K562 (cell line): Measurements from ENCODE around the gene TENM4.

Experiments used
- KAT8 ChIP-seq: fragments of 450-650 bp; IDR thresholded peaks from 2 replicates; pipeline ENCODE4 v1.6.1; 2016; ENCODE audit warnings: low read depth, mild to moderate bottlenecking
- MAFG ChIP-seq: fragments of 450-650 bp; conservative IDR thresholded peaks from 2 replicates; pipeline ENCODE4 v1.6.1; 2016; ENCODE audit warnings: missing genetic modification characterization, missing compliant biosample characterization
- NCOA2 ChIP-seq, 2 experiments: fragments of 450-650 bp; IDR thresholded peaks; 2 replicates each; pipeline ENCODE4 v1.6.1; 2018; ENCODE audit warnings: mild to moderate bottlenecking in 2 of 2, moderate library complexity in 1 of 2; ENCODE audit not compliant: partially characterized antibody in 2 of 2
- NELFE ChIP-seq: IDR thresholded peaks from 2 replicates; pipeline ENCODE4 v1.6.1; 2011; ENCODE audit warnings: mild to moderate bottlenecking; ENCODE audit not compliant: insufficient read depth, insufficient read length
- ZFP36 ChIP-seq: fragments of 150-350 bp; IDR thresholded peaks from 2 replicates; pipeline ENCODE4 v1.6.1; 2018; ENCODE audit warnings: low read length, low read depth; ENCODE audit not compliant: partially characterized antibody
- ZKSCAN3 ChIP-seq: fragments of 250-450 bp; sonication (Bioruptor Pico); IDR thresholded peaks from 2 replicates; pipeline ENCODE4 v1.4.0; 2020
- ZNF12 ChIP-seq: sonication (generic); formaldehyde crosslinking; IDR thresholded peaks from 2 replicates; pipeline ENCODE4 v1.4.0; 2020; ENCODE audit warnings: mild to moderate bottlenecking, missing genetic modification reagents
- ZNF140 ChIP-seq: fragments of 250-450 bp; sonication (Bioruptor Pico); IDR thresholded peaks from 2 replicates; pipeline ENCODE4 v1.8.0; 2021; ENCODE audit warnings: moderate library complexity, mild to moderate bottlenecking, inconsistent platforms
- TF ChIP-seq, protein P1 (sequence below): fragments of 450-650 bp; IDR thresholded peaks from 2 replicates; pipeline ENCODE4 v1.6.1; 2017; ENCODE audit warnings: antibody characterized with exemption, mild to moderate bottlenecking
- TF ChIP-seq, protein P2 (sequence below): fragments of 250-450 bp; sonication (Bioruptor Pico); IDR thresholded peaks from 2 replicates; pipeline ENCODE4 v1.5.1; 2021; ENCODE audit warnings: mild to moderate bottlenecking
- TF ChIP-seq, protein P3 (sequence below), 3 experiments: IDR thresholded peaks in 2 of 3; conservative IDR thresholded peaks in 1 of 3; 2 replicates each; pipeline ENCODE4 v1.5.1; 2011 to 2012; ENCODE audit warnings: low read length in 3 of 3, mild to moderate bottlenecking in 3 of 3, control low read depth in 2 of 3, improper control_type of control experiment in 1 of 3, inconsistent platforms in 1 of 3, low read depth in 1 of 3, mixed read lengths in 1 of 3, moderate library complexity in 1 of 3; ENCODE audit not compliant: insufficient read depth in 2 of 3
- TF ChIP-seq, protein P4 (sequence below), 3 experiments: fragments of 200-800 bp in 1 of 3; fragments of 250-450 bp in 1 of 3; fragments of 450-650 bp in 1 of 3; sonication (Bioruptor Pico) in 1 of 3; sonication (Bioruptor generic) in 1 of 3; formaldehyde crosslinking in 1 of 3; IDR thresholded peaks; 2 replicates each; pipeline versions ENCODE4 v1.6.1 to v1.8.0; 2016 to 2022; ENCODE audit warnings: mild to moderate bottlenecking in 2 of 3, missing genetic modification characterization in 2 of 3, missing compliant biosample characterization in 1 of 3, moderate library complexity in 1 of 3

DNA sequence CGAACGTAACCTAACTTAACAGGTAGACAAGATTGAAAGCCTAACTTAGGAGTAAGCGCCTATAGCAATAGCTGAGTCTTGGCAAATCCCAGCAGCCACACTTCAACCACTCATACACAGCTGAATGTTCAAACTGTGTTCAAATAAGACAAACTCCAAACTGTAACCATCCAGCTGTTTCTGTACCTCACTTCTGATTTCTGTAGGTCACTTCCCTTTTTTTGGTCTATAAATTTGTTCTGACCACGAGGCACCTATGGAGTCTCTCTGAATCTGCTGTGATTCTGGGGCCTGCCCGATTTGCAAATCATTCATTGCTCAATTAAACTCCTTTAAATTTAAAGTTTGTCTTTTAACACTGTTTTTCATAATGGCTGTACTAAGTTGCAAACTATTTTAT lies 8.2 kb upstream of the TENM4 start:
- TF ChIP-seq NCOA2 (IDR thresholded peaks at IDR 0.05; ENCODE audit: partially characterized antibody in 2 of 2) (no peak), KAT8 (no peak), ZNF140 (CRISPR knock-in tag) (no peak), ZFP36 (no peak), ZKSCAN3 (CRISPR knock-in tag) (no peak), ZNF12 (CRISPR knock-in tag) (no peak), MAFG (no peak), NELFE (no peak)
- TF ChIP-seq, protein P1, sequence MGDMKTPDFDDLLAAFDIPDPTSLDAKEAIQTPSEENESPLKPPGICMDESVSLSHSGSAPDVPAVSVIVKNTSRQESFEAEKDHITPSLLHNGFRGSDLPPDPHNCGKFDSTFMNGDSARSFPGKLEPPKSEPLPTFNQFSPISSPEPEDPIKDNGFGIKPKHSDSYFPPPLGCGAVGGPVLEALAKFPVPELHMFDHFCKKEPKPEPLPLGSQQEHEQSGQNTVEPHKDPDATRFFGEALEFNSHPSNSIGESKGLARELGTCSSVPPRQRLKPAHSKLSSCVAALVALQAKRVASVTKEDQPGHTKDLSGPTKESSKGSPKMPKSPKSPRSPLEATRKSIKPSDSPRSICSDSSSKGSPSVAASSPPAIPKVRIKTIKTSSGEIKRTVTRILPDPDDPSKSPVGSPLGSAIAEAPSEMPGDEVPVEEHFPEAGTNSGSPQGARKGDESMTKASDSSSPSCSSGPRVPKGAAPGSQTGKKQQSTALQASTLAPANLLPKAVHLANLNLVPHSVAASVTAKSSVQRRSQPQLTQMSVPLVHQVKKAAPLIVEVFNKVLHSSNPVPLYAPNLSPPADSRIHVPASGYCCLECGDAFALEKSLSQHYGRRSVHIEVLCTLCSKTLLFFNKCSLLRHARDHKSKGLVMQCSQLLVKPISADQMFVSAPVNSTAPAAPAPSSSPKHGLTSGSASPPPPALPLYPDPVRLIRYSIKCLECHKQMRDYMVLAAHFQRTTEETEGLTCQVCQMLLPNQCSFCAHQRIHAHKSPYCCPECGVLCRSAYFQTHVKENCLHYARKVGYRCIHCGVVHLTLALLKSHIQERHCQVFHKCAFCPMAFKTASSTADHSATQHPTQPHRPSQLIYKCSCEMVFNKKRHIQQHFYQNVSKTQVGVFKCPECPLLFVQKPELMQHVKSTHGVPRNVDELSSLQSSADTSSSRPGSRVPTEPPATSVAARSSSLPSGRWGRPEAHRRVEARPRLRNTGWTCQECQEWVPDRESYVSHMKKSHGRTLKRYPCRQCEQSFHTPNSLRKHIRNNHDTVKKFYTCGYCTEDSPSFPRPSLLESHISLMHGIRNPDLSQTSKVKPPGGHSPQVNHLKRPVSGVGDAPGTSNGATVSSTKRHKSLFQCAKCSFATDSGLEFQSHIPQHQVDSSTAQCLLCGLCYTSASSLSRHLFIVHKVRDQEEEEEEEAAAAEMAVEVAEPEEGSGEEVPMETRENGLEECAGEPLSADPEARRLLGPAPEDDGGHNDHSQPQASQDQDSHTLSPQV: no peak
- TF ChIP-seq, protein P2, sequence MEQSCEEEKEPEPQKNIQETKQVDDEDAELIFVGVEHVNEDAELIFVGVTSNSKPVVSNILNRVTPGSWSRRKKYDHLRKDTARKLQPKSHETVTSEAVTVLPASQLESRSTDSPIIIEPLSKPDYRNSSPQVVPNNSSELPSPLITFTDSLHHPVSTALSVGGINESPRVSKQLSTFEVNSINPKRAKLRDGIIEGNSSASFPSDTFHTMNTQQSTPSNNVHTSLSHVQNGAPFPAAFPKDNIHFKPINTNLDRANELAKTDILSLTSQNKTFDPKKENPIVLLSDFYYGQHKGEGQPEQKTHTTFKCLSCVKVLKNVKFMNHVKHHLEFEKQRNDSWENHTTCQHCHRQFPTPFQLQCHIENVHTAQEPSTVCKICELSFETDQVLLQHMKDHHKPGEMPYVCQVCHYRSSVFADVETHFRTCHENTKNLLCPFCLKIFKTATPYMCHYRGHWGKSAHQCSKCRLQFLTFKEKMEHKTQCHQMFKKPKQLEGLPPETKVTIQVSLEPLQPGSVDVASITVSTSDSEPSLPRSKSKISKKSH (CRISPR knock-in tag): no peak
- TF ChIP-seq, protein P3, sequence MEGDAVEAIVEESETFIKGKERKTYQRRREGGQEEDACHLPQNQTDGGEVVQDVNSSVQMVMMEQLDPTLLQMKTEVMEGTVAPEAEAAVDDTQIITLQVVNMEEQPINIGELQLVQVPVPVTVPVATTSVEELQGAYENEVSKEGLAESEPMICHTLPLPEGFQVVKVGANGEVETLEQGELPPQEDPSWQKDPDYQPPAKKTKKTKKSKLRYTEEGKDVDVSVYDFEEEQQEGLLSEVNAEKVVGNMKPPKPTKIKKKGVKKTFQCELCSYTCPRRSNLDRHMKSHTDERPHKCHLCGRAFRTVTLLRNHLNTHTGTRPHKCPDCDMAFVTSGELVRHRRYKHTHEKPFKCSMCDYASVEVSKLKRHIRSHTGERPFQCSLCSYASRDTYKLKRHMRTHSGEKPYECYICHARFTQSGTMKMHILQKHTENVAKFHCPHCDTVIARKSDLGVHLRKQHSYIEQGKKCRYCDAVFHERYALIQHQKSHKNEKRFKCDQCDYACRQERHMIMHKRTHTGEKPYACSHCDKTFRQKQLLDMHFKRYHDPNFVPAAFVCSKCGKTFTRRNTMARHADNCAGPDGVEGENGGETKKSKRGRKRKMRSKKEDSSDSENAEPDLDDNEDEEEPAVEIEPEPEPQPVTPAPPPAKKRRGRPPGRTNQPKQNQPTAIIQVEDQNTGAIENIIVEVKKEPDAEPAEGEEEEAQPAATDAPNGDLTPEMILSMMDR (IDR thresholded peaks at IDR 0.05 in 2 of 3, conservative IDR thresholded peaks at IDR 0.05 in 1 of 3; ENCODE audit: insufficient read depth in 2 of 3, low read depth in 1 of 3, low read length in 3 of 3): no peak
- TF ChIP-seq, protein P4, sequence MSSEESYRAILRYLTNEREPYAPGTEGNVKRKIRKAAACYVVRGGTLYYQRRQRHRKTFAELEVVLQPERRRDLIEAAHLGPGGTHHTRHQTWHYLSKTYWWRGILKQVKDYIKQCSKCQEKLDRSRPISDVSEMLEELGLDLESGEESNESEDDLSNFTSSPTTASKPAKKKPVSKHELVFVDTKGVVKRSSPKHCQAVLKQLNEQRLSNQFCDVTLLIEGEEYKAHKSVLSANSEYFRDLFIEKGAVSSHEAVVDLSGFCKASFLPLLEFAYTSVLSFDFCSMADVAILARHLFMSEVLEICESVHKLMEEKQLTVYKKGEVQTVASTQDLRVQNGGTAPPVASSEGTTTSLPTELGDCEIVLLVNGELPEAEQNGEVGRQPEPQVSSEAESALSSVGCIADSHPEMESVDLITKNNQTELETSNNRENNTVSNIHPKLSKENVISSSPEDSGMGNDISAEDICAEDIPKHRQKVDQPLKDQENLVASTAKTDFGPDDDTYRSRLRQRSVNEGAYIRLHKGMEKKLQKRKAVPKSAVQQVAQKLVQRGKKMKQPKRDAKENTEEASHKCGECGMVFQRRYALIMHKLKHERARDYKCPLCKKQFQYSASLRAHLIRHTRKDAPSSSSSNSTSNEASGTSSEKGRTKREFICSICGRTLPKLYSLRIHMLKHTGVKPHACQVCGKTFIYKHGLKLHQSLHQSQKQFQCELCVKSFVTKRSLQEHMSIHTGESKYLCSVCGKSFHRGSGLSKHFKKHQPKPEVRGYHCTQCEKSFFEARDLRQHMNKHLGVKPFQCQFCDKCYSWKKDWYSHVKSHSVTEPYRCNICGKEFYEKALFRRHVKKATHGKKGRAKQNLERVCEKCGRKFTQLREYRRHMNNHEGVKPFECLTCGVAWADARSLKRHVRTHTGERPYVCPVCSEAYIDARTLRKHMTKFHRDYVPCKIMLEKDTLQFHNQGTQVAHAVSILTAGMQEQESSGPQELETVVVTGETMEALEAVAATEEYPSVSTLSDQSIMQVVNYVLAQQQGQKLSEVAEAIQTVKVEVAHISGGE (CRISPR knock-in tag; IDR thresholded peaks at IDR 0.05): no peak
